Neutrophil (primary cell): ENCODE results near the gene SOS2.

Source experiments
- H3K27ac ChIP-seq: fragments of 200-600 bp; sonication (generic); 2 replicates; pipeline ENCODE4 v1.5.1; 2016; ENCODE audit warnings: mild to moderate bottlenecking, moderate library complexity
- H3K27me3 ChIP-seq: fragments of 200-600 bp; sonication (generic); 2 replicates; pipeline ENCODE4 v1.6.0; 2016; ENCODE audit warnings: mild to moderate bottlenecking
- H3K36me3 ChIP-seq: fragments of 200-600 bp; sonication (generic); 2 replicates; pipeline ENCODE4 v1.5.1; 2017
- H3K4me1 ChIP-seq, 2 experiments: fragments of 200-600 bp in 1 of 2; sonication (generic) in 1 of 2; 1 replicate in 1 of 2; 2 replicates in 1 of 2; pipeline versions ENCODE4 v1.5.1 to v1.6.1; 2013 to 2016; ENCODE audit warnings: low read depth in 1 of 2, low read length in 1 of 2, mild to moderate bottlenecking in 1 of 2, moderate library complexity in 1 of 2; ENCODE audit not compliant: control insufficient read depth in 1 of 2, insufficient read depth in 1 of 2
- H3K4me3 ChIP-seq, 2 experiments: fragments of 200-600 bp in 1 of 2; sonication (generic) in 1 of 2; 1 replicate in 1 of 2; 2 replicates in 1 of 2; pipeline ENCODE4 v1.5.1; 2013 to 2016; ENCODE audit warnings: low read depth in 1 of 2, low read length in 1 of 2, mild to moderate bottlenecking in 1 of 2, moderate library complexity in 1 of 2
- H3K9me3 ChIP-seq: fragments of 200-600 bp; sonication (generic); 2 replicates; pipeline ENCODE4 v1.5.1; 2016
- CTCF ChIP-seq: fragments of 200-600 bp; sonication (generic); IDR thresholded peaks from 2 replicates; pipeline ENCODE4 v1.5.1; 2016; ENCODE audit warnings: antibody characterized with exemption

SOS2 gene

GRCh38 chr14:50231475-50232275 is at the start of gene SOS2:
Gene SOS2 (minus strand): TSS chr14:50231578. CDS start chr14:50231283, 295 bp downstream.
- no peaks in the 10 kb centered on the region for H3K9me3 ChIP-seq
- H3K4me3 ChIP-seq: peak within 1 kb of the TSS; percentile 86 to 91
- H3K27me3 ChIP-seq: no peaks in the 10 kb centered on the region
- peaks cover 37 to 41% of the 10 kb centered on the region in 2 experiments for H3K4me1 ChIP-seq
- H3K27ac ChIP-seq: peak within 1 kb of the TSS; percentile 97
- TF ChIP-seq CTCF: peak; percentile 15
- no peaks in the 10 kb centered on the region for H3K36me3 ChIP-seq

- H3K9me3 ChIP-seq: no peaks in the 10 kb centered on the region
- H3K4me3 ChIP-seq: no peak overlapping the region
- TF ChIP-seq CTCF: no peak
- H3K36me3 ChIP-seq: no peaks in the 10 kb centered on the region
- H3K27me3 ChIP-seq: no peaks in the 10 kb centered on the region
- no peaks in the 10 kb centered on the region for H3K4me1 ChIP-seq
- no peak overlapping the region for H3K27ac ChIP-seq
Measured at GRCh38 chr14:50272498-50272897, 41.1 kb upstream of the SOS2 start.

- Histone ChIP-seq H3K27me3 (no peaks in the 10 kb centered on the region), H3K27ac (no peak overlapping the region), H3K36me3 (no peaks in the 10 kb centered on the region), H3K4me1 (no peaks in the 10 kb centered on the region), H3K4me3 (no peak overlapping the region), H3K9me3 (no peaks in the 10 kb centered on the region)
- no peak for TF ChIP-seq CTCF
Measured at GRCh38 chr14:50270932-50271331, 39.6 kb upstream of the SOS2 start.

GRCh38 chr14:50265029-50265428 is 33.7 kb upstream of the SOS2 start:
- no peak overlapping the region for H3K27ac ChIP-seq
- H3K36me3 ChIP-seq: no peaks in the 10 kb centered on the region
- no peaks in the 10 kb centered on the region for H3K4me1 ChIP-seq
- TF ChIP-seq CTCF: no peak
- H3K27me3 ChIP-seq: no peaks in the 10 kb centered on the region
- no peaks in the 10 kb centered on the region for H3K9me3 ChIP-seq
- H3K4me3 ChIP-seq: no peak overlapping the region

GRCh38 chr14:50263321-50263720 is 31.9 kb upstream of the SOS2 start:
- no peak overlapping the region for H3K27ac ChIP-seq
- no peaks in the 10 kb centered on the region for H3K4me1 ChIP-seq
- no peaks in the 10 kb centered on the region for H3K36me3 ChIP-seq
- no peak overlapping the region for H3K4me3 ChIP-seq
- no peaks in the 10 kb centered on the region for H3K9me3 ChIP-seq
- H3K27me3 ChIP-seq: no peaks in the 10 kb centered on the region
- no peak for TF ChIP-seq CTCF
